Neural cell (in vitro differentiated cells): ENCODE results near the gene SPAG16. TPM values are rescaled to one million over a fixed set of nuclear protein-coding genes. Genes with fewer than 3 reads are reported as not detected.
"Not testable (repeated sequence)": the region's sequence is repeated elsewhere in the genome, so short reads cannot be mapped to it uniquely, and the experiment has no call there.

Experiments
- H2AFZ ChIP-seq: fragments of 200-600, 300-800 bp; sonication (generic), shearing (Covaris generic); 2 replicates; pipeline ENCODE4 v1.6.0; 2014; ENCODE audit warnings: low read depth, mild to moderate bottlenecking, antibody characterized with exemption, low read length, moderate library complexity
- H3F3A ChIP-seq: fragments of 200-600 bp; shearing (Covaris generic); 2 replicates; pipeline ENCODE4 v1.6.1; 2016; ENCODE audit warnings: mild to moderate bottlenecking, moderate library complexity, mixed read lengths, antibody characterized with exemption, low read length; ENCODE audit not compliant: insufficient read depth, poor library complexity, severe bottlenecking
- H3K27ac ChIP-seq: fragments of 200-600, 300-800 bp; sonication (generic), shearing (Covaris generic); 2 replicates; pipeline ENCODE4 v1.5.1; 2014; ENCODE audit warnings: mild to moderate bottlenecking, low read length, moderate library complexity
- H3K27me3 ChIP-seq: fragments of 300-800, 200-600 bp; sonication (generic), shearing (Covaris generic); 2 replicates; pipeline ENCODE4 v1.6.0; 2014; ENCODE audit warnings: mild to moderate bottlenecking, low read depth, low read length, moderate library complexity; ENCODE audit not compliant: insufficient read depth
- H3K36me3 ChIP-seq: fragments of 300-800, 200-600 bp; sonication (generic), shearing (Covaris generic); 2 replicates; pipeline ENCODE4 v1.5.1; 2014; ENCODE audit warnings: mild to moderate bottlenecking, antibody characterized with exemption, low read length, moderate library complexity; ENCODE audit not compliant: insufficient read depth
- H3K4me2 ChIP-seq: fragments of 300-800, 200-600 bp; sonication (generic), shearing (Covaris generic); 2 replicates; pipeline ENCODE4 v1.6.0; 2014; ENCODE audit warnings: mild to moderate bottlenecking, low read length
- H3K4me3 ChIP-seq: fragments of 300-800, 200-600 bp; sonication (generic), shearing (Covaris generic); 2 replicates; pipeline ENCODE4 v1.5.1; 2014; ENCODE audit warnings: mild to moderate bottlenecking, low read length, moderate library complexity
- H3K79me2 ChIP-seq: fragments of 200-600 bp; shearing (Covaris generic); replicated peaks from 2 replicates; pipeline ENCODE4 v1.6.0; 2014; ENCODE audit warnings: mild to moderate bottlenecking, low read length, moderate library complexity; ENCODE audit not compliant: insufficient read depth
- H3K9ac ChIP-seq: fragments of 300-800, 200-600 bp; sonication (generic), shearing (Covaris generic); 2 replicates; pipeline ENCODE4 v1.6.1; 2016; ENCODE audit warnings: mild to moderate bottlenecking, low read length, mixed read lengths
- H3K9me2 ChIP-seq: fragments of 200-600 bp; shearing (Covaris generic); 2 replicates; pipeline ENCODE4 v1.6.1; 2016; ENCODE audit warnings: mild to moderate bottlenecking, low read length, mixed read lengths; ENCODE audit not compliant: insufficient read depth
- H3K9me3 ChIP-seq: fragments of 200-600, 300-800 bp; sonication (generic), shearing (Covaris generic); 2 replicates; pipeline ENCODE4 v1.6.1; 2016; ENCODE audit warnings: mild to moderate bottlenecking, mixed run types, low read length, moderate library complexity, mixed read lengths
- H4K20me1 ChIP-seq: fragments of 200-600 bp; shearing (Covaris generic); 2 replicates; pipeline ENCODE4 v1.6.1; 2016; ENCODE audit warnings: mild to moderate bottlenecking, mixed run types; ENCODE audit not compliant: insufficient read depth
- EZH2 ChIP-seq: fragments of 200-600, 300-800 bp; shearing (Covaris generic), sonication (generic); IDR thresholded peaks from 2 replicates; pipeline ENCODE4 v1.6.1; 2014; ENCODE audit warnings: antibody characterized with exemption, low read length, borderline replicate concordance, mild to moderate bottlenecking; ENCODE audit not compliant: insufficient read depth, poor library complexity, severe bottlenecking
- polyA plus RNA-seq: library from polyadenylated mRNA; depleted of rRNA; stranded (reverse); fragments of >200 nt; gene quantifications from 2 replicates; pipeline ENCODE4 v1.2.3, GENCODE V29; 2014
- TF ChIP-seq, protein P1 (sequence below): IDR thresholded peaks from 2 replicates; pipeline ENCODE4 v1.6.1; 2012; ENCODE audit warnings: borderline replicate concordance
- TF ChIP-seq, protein P2 (sequence below): fragments of 450-650 bp; IDR thresholded peaks from 2 replicates; pipeline ENCODE4 v1.5.1; 2014; ENCODE audit warnings: antibody characterized with exemption, mild to moderate bottlenecking, moderate library complexity; ENCODE audit not compliant: poor library complexity, severe bottlenecking

SPAG16 gene
- polyA plus RNA-seq, 1 donor from 2014 or later: 75.4 TPM

DNA sequence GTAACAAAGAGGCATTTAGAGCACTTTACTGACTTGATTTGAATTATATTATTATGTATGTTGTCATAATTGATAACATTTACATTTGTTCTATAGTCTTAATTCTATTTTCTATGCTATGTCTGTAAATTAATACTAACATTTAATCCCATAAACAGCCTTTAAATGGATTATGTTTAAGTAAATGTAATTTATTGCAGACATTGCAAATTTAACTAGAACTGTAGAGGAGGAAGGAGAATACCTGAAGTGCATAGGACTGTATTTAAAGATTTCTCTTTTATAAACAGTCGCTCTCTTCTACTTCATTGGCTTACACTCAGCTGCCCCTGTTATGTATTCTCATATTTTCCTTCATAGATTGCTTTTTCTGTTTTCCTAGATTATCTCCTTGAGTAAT lies 92.4 kb downstream of the SPAG16 start:
- Histone ChIP-seq H4K20me1 (no peaks in the 10 kb centered on the region), H3K27me3 (no peaks in the 10 kb centered on the region), H3K36me3 (no peaks in the 10 kb centered on the region), H3K9me2 (no peaks in the 10 kb centered on the region), H2AFZ (no peak overlapping the region), H3K9me3 (no peaks in the 10 kb centered on the region), H3K79me2 (no peaks in the 10 kb centered on the region), H3K4me2 (no peak overlapping the region), H3K9ac (no peak overlapping the region), H3K27ac (no peak overlapping the region), H3F3A (no peaks in the 10 kb centered on the region), H3K4me3 (no peak overlapping the region)
- TF ChIP-seq, protein P1, sequence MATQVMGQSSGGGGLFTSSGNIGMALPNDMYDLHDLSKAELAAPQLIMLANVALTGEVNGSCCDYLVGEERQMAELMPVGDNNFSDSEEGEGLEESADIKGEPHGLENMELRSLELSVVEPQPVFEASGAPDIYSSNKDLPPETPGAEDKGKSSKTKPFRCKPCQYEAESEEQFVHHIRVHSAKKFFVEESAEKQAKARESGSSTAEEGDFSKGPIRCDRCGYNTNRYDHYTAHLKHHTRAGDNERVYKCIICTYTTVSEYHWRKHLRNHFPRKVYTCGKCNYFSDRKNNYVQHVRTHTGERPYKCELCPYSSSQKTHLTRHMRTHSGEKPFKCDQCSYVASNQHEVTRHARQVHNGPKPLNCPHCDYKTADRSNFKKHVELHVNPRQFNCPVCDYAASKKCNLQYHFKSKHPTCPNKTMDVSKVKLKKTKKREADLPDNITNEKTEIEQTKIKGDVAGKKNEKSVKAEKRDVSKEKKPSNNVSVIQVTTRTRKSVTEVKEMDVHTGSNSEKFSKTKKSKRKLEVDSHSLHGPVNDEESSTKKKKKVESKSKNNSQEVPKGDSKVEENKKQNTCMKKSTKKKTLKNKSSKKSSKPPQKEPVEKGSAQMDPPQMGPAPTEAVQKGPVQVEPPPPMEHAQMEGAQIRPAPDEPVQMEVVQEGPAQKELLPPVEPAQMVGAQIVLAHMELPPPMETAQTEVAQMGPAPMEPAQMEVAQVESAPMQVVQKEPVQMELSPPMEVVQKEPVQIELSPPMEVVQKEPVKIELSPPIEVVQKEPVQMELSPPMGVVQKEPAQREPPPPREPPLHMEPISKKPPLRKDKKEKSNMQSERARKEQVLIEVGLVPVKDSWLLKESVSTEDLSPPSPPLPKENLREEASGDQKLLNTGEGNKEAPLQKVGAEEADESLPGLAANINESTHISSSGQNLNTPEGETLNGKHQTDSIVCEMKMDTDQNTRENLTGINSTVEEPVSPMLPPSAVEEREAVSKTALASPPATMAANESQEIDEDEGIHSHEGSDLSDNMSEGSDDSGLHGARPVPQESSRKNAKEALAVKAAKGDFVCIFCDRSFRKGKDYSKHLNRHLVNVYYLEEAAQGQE: no peak
- no peak for TF ChIP-seq EZH2
- TF ChIP-seq, protein P2, sequence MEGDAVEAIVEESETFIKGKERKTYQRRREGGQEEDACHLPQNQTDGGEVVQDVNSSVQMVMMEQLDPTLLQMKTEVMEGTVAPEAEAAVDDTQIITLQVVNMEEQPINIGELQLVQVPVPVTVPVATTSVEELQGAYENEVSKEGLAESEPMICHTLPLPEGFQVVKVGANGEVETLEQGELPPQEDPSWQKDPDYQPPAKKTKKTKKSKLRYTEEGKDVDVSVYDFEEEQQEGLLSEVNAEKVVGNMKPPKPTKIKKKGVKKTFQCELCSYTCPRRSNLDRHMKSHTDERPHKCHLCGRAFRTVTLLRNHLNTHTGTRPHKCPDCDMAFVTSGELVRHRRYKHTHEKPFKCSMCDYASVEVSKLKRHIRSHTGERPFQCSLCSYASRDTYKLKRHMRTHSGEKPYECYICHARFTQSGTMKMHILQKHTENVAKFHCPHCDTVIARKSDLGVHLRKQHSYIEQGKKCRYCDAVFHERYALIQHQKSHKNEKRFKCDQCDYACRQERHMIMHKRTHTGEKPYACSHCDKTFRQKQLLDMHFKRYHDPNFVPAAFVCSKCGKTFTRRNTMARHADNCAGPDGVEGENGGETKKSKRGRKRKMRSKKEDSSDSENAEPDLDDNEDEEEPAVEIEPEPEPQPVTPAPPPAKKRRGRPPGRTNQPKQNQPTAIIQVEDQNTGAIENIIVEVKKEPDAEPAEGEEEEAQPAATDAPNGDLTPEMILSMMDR: no peak

DNA sequence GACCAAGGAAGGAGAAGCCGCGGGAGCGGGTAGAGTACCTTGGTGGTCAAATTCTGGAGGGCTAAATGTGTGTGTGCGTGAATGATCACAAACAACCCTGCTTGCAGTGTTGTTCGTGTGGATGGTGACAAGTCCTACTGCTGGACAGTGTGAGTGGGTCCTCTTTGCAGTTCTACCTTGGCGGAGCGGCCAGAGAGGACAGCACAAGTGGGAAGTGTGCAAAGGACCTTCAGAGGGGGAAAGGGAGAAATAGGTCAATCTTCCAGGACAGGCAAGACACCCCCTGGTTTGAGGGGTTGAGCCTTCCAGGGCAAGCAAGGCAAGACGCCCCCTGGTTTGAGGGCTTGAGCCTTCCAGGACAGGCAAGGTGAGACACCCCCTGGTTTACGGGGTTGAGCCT lies 122.8 kb downstream of the SPAG16 start:
- not testable (repeated sequence) for H3K9me3 ChIP-seq, H3K36me3 ChIP-seq, H3K27me3 ChIP-seq, H3K9me2 ChIP-seq, H3K9ac ChIP-seq, H3K27ac ChIP-seq, H3K4me3 ChIP-seq, H3K79me2 ChIP-seq, H4K20me1 ChIP-seq, H2AFZ ChIP-seq, H3K4me2 ChIP-seq, H3F3A ChIP-seq

DNA sequence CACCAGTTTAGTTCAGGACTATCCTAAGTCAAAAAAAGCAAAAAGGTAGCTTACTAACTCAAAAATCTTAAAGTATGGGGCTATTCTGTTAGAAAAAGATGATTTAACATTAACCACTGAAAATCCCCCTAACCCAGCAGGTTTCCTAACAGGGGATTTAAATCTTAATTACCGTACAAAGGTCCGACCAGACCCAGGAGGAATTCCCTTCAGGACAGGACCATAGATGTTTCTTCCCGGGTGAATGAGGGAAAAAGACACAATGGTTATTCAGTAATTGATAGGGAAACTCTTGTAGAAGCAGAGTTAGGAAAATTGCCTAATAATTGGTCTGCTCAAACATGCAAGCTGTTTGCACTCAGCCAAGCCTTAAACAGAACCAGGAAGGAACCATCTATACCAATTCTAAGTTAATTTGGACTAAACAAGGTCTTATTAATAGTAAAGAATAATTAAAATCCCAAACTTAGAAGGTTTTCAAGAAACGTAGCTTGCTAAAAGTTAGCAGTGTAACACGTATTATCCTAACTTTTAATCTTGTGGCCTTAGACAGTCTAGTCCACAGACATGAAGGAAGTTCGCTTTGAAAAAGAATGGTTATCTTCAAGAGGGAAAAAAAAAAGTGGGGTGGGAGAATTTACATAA lies 124.3 kb downstream of the SPAG16 start:
- H2AFZ ChIP-seq, H3K27me3 ChIP-seq, H3K9ac ChIP-seq, H3K9me3 ChIP-seq, H3K27ac ChIP-seq, H3K4me3 ChIP-seq, H4K20me1 ChIP-seq, H3K4me2 ChIP-seq, H3F3A ChIP-seq, H3K79me2 ChIP-seq, H3K36me3 ChIP-seq, H3K9me2 ChIP-seq: not testable (repeated sequence)

DNA sequence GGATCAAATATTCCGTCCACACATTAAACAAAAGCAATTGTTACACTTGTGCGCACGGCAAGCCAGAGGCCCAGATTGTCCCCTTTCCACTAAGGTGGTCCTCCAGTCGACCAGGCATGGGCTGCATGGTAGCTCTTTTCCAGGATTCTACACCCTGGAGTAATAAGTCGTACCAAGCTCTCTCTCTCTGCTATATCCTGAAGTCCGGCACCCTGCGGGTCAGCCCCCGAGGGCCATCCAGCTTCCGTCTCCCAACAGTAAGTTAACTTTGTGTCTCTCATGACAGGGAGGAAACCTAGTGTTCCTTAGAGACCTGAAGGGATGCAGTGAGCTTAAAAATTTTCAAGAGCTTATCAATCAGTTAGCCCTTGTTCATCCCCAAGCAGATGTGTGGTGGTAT lies 126.4 kb downstream of the SPAG16 start:
- not testable (repeated sequence) for H3K27me3 ChIP-seq, H3K79me2 ChIP-seq, H3K36me3 ChIP-seq

More for the DNA sequence above, 126.4 kb downstream of the SPAG16 start:
- not testable (repeated sequence) for H3K9me3 ChIP-seq, H3K4me3 ChIP-seq, H4K20me1 ChIP-seq, H3F3A ChIP-seq, H3K9me2 ChIP-seq, H3K27ac ChIP-seq, H3K4me2 ChIP-seq, H2AFZ ChIP-seq, H3K9ac ChIP-seq
